KOPT-K1 (cell line): ENCODE results near the gene SULT1C4.
"Not testable (repeated sequence)": the region's sequence is repeated elsewhere in the genome, so short reads cannot be mapped to it uniquely, and the experiment has no call there.

Source experiments
- H3K27ac ChIP-seq: fragments of 200-600 bp; sonication (generic); 2 replicates; pipeline ENCODE4 v1.5.1; 2016; ENCODE audit warnings: antibody characterized with exemption, mild to moderate bottlenecking, low read depth, low read length; ENCODE audit not compliant: poor library complexity, severe bottlenecking
- H3K36me3 ChIP-seq: fragments of 200-600 bp; sonication (generic); 2 replicates; pipeline ENCODE4 v1.5.1; 2017; ENCODE audit warnings: antibody characterized with exemption, mild to moderate bottlenecking, low read length, moderate library complexity; ENCODE audit not compliant: insufficient read depth
- H3K9me3 ChIP-seq: fragments of 200-600 bp; sonication (generic); 2 replicates; pipeline ENCODE4 v1.5.1; 2017; ENCODE audit warnings: antibody characterized with exemption, low read length, mild to moderate bottlenecking; ENCODE audit not compliant: insufficient read depth, poor library complexity, severe bottlenecking

Gene SULT1C4

DNA sequence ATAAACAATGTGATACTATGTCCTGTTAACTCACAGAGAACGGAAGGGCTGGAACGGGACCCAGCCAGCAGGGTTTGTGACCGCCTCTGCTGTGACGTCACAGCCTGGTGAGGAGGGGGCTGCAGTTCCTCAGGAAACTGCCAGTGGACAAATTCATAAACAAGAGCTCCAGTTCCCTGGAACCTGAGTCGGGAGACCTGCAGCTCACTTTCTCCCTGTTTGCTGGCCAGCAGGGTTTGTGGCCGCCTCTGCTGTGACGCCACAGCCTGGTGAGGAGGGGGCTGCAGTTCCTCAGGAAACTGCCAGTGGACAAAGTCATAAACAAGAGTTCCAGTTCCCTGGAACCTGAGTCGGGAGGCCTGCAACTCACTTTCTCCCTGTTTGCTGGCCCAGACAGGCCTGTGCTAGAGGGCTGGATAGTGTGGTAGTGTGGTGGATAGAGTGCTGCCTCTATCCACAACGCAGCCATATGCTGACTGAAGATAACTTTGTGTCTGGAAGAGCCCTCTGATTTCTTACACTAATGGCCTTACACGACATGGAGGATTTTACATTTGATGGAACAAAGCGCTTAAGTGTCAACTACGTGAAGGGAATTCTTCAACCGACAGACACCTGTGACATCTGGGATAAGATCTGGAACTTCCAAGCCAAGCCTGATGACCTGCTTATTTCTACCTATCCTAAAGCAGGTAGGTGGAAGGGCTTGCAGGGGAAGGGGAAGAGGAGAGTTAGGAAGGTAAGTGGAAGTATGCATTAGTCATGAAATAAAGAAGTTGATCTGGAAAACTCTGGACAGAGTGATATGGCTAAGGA is at the start of gene SULT1C4:
Gene SULT1C4, plus strand, starts transcription at position 140 of the 816 bp plus-strand sequence. Its CDS starts 384 bp downstream, at position 524.
- Histone ChIP-seq H3K9me3 (no peaks in the 10 kb centered on the region), H3K36me3 (no peaks in the 10 kb centered on the region)

DNA sequence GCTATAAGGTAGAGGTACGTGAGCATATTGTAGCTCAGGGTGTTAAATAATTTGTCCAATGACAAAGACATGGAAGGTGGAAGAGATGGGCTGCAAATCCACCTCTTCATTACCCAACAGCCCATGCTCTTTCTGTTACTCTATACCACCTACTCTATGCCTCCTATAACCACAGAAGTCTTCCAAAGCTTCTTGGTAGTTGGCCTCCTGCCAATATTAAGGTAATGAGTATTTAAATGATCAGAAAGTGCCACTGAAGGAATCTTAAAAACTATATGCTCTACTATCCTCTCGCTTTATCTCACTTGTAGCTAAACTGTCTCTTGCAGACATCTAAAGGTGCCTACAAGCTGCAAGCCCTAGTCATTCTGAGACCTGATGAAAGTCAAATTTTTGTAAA is 48.0 kb upstream of the SULT1C4 start:
- H3K9me3 ChIP-seq = no peaks in the 10 kb centered on the region
- no peaks in the 10 kb centered on the region for H3K36me3 ChIP-seq
- no peak overlapping the region for H3K27ac ChIP-seq

More for the DNA sequence above, at the start of gene SULT1C4:
- H3K27ac ChIP-seq = no peak within 1 kb of the TSS

DNA sequence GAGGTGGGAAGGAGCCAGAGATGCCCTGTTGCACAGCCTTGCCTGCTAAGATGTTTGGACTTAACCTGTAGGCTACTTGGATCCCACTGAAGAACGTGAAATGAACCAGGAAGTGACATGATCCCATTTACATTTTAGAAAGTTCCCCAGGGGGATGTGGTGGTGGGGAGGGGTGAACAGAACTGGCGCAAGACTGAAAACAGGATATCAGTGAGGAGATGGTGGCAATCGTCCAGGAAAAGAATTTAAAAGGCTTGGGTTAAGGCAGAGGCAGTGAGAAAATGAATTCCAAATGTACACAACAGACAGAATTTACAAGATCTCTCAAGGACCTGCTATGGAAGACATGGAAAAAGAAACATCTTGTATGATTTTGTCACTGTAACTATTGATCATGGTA is 46.8 kb upstream of the SULT1C4 start:
- Histone ChIP-seq H3K9me3 (no peaks in the 10 kb centered on the region), H3K36me3 (no peaks in the 10 kb centered on the region), H3K27ac (no peak overlapping the region)

DNA sequence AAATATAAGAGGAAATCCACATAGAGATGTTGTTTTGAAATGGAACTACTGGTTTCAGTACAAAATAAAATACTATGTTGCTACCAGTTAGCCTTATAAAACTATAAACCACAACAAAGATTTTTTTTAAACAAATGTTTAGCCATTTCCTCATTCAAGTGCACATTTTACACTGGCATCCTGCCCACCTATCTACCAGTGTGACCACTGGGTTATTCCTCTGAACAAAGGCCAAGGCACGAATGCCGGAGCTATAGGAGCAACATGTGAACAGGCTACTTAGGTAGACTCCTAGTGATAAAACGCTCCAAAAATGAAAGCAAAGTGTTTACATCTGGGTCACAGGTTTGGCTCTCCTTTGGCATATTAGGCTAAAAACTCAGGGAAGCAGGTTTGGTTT is 31.8 kb upstream of the SULT1C4 start:
- no peaks in the 10 kb centered on the region for H3K36me3 ChIP-seq

DNA sequence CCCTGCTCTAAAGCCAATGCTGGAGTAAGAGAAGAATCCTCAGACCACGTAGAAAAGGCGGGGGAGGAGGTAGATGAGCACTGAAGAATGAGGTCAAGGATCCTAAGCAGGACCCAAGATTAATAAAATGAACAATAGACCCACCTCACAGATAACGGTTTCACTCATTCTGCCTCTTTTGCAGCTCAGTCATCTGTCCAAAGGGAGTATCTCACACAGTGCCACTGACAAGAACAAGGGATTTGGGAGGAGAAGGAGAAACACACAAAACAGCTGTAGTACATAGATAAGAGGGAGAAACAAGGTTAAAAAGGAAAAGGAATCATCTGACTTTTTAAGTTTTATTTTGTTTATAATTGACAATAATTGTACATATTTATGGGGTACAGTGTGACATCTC is 30.9 kb upstream of the SULT1C4 start:
- Histone ChIP-seq H3K9me3 (no peaks in the 10 kb centered on the region), H3K27ac (no peak overlapping the region), H3K36me3 (no peaks in the 10 kb centered on the region)

More for the DNA sequence above, 31.8 kb upstream of the SULT1C4 start:
- Histone ChIP-seq H3K9me3 (no peaks in the 10 kb centered on the region), H3K27ac (no peak overlapping the region)

GRCh38 chr2:108347786-108348185 is 30.0 kb upstream of the SULT1C4 start:
- Histone ChIP-seq H3K9me3 (no peaks in the 10 kb centered on the region), H3K36me3 (no peaks in the 10 kb centered on the region), H3K27ac (no peak overlapping the region)

GRCh38 chr2:108348816-108349570 is 28.8 kb upstream of the SULT1C4 start:
- H3K9me3 ChIP-seq = no peaks in the 10 kb centered on the region
- no peaks in the 10 kb centered on the region for H3K36me3 ChIP-seq
- H3K27ac ChIP-seq = no peak overlapping the region

DNA sequence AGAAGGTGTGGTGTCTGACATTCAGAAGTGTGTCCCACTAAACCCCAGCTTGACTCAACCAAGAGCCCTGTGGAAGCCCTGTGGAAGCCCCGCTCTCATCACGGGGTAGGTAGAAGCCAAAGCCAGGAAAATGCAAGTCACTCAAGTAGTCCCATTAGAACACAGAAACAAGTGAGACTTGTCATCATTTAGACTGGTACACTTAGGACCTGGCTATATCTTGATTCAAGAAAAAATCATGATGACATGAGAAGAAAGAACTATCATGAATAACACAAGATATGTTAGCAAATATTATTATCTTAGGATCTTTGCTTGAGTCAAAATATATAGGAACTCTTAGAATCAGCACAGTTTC is 28.2 kb upstream of the SULT1C4 start:
- Histone ChIP-seq H3K27ac (no peak overlapping the region), H3K36me3 (no peaks in the 10 kb centered on the region), H3K9me3 (no peaks in the 10 kb centered on the region)

DNA sequence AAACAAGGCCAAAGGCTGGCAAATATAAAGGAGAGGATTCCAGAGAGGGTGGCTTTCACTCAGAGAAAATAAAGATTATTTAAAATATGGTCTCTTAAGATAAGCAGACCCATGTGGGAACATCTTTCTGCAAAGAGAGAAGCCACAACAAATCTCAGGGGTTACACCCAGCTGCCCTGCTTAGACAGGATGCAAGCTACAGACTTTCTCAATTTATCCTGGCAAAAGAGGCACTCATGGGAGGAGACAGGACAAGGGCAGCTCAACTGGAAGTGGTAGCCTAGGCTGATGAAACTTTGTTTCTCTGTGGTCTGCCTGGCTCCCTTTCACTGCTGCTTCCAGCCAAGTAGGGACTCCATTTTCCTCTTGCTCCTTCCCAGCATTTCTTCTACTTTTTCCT is 25.9 kb upstream of the SULT1C4 start:
- no peak overlapping the region for H3K27ac ChIP-seq
- H3K9me3 ChIP-seq = no peaks in the 10 kb centered on the region
- no peaks in the 10 kb centered on the region for H3K36me3 ChIP-seq

DNA sequence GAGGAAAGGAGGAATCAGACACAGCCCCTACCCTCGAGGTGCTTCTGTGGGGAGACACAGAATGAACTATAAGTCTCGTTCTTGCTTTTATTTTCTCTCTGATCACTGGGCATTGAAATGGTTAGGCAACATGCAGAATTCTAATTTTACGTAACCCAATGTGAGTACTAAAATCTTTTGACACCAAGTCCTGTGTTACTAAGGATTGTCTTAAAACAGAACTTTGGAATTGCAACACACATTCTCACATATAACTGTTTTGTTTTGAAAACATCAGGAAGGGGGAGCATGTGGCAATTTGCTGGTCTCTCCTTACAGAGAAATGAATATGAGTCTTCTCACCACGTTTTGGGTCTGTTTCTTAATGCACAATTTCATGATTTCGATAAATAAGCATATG is 23.6 kb upstream of the SULT1C4 start:
- Histone ChIP-seq H3K36me3 (no peaks in the 10 kb centered on the region), H3K9me3 (no peaks in the 10 kb centered on the region), H3K27ac (no peak overlapping the region)

GRCh38 chr2:108355906-108356734 is 21.6 kb upstream of the SULT1C4 start:
- no peaks in the 10 kb centered on the region for H3K36me3 ChIP-seq
- no peaks in the 10 kb centered on the region for H3K9me3 ChIP-seq
- no peak overlapping the region for H3K27ac ChIP-seq

DNA sequence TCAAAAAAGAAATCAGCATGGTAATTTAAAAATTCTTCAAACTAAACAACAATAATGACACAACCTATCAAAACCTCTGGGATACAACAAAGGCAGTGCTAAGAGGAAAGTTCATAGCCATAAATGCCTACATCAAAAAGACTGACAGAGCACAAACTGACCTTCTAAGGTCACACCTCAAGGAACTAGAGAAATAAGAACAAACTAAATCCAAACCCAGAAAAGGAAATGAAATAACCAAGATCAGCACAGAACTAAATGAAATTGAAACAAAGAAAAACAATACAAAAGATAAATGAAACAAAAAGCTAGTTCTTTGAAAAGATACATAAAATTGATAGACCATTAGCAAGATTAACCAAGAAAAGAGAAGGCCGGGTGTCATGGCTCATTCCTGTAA is 18.4 kb upstream of the SULT1C4 start:
- not testable (repeated sequence) for H3K9me3 ChIP-seq, H3K27ac ChIP-seq, H3K36me3 ChIP-seq

GRCh38 chr2:108360776-108361468 is 16.8 kb upstream of the SULT1C4 start:
- no peaks in the 10 kb centered on the region for H3K36me3 ChIP-seq
- H3K27ac ChIP-seq = no peak overlapping the region

DNA sequence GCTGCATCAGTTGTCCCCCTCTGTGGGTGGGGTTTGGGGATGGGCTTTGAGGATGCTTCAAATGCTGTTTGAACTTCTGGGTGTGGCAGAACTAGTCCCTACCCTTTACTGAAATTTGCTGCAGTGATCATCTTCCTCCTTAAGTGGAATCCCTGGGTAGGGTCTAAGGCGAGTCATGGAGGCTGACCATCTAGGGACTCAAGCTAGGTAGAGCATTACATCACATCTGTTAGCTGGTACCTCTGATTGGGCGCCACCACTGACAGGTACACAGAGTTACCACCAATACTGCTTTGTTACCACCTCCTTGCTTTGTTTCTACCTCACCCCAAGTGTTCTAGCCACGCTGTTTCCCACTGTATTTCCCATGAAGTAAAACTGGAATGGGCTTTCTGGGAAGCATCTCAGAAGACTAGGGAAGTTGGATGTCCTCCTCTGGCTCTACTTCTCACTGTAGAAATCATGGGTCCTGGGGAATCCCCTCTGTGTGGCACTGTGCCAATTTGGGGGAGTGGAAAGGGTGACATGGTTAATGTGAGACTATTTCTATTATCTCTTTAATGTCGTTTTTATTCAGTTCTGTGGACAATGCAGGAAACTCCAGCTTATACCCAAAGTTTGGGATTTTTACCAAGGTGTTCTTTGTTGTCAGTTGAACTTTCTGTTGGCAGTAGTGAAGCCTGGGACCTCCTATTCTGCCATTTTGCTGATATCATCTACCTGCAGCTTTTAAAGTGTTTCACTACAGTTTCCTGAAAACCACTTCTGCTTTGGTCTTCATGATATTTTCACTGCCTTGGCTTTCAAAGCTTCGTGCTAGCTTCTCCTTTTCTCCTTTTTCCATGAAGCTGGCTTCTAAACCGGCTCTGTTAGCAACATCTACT is 14.5 kb upstream of the SULT1C4 start:
- H3K36me3 ChIP-seq = no peaks in the 10 kb centered on the region
- no peak overlapping the region for H3K27ac ChIP-seq
- H3K9me3 ChIP-seq = no peaks in the 10 kb centered on the region

More at GRCh38 chr2:108360776-108361468, 16.8 kb upstream of the SULT1C4 start:
- no peaks in the 10 kb centered on the region for H3K9me3 ChIP-seq
